ENCODE measurements around the gene RCN2.

GRCh38 chr15:76904461-76905012, 27.0 kb upstream of the RCN2 start:
- TF ChIP-seq CTCF (conservative IDR thresholded peaks at IDR 0.05 in 1 of 2, IDR thresholded peaks at IDR 0.05 in 1 of 2; ENCODE audit: low read depth in 1 of 2, low read length in 2 of 2) (no peak), EZH2 (IDR thresholded peaks at IDR 0.05; ENCODE audit: low read length, missing control alignments) (no peak)

Data from fibroblast of lung (primary cell).